Stimulated activated CD4-positive, alpha-beta T cell treated with anti-CD3 and anti-CD28 coated beads, Interleukin-2, amount 100 ng/mL, for 24 hours (primary cell): Measurements from ENCODE around the gene DOC2A.

Experiments used
- DNase-seq, 2 donors: peaks; one replicate each; pipeline ENCODE4 v3.0.0-alpha.2; 2020

Gene DOC2A

GRCh38 chr16:29987371-29988085, 23.3 kb downstream of the DOC2A start:
- DNase-seq = no peak

GRCh38 chr16:29986931-29987330, 23.9 kb downstream of the DOC2A start:
- no peak for DNase-seq

GRCh38 chr16:29986231-29986630, 24.6 kb downstream of the DOC2A start:
- no peak for DNase-seq

- DNase-seq = no peak
Measured at GRCh38 chr16:29985271-29985811, 25.5 kb downstream of the DOC2A start.

- DNase-seq = no peak
Measured at GRCh38 chr16:29984764-29985147, 26.1 kb downstream of the DOC2A start.

GRCh38 chr16:29984137-29984763, 26.6 kb downstream of the DOC2A start:
- DNase-seq = no peak

- no peak for DNase-seq
Measured at GRCh38 chr16:29983420-29984136, 27.2 kb downstream of the DOC2A start.

- no peak for DNase-seq
Measured at GRCh38 chr16:29982560-29983419, 28.0 kb downstream of the DOC2A start.

GRCh38 chr16:29978564-29979270, 32.1 kb downstream of the DOC2A start:
- DNase-seq = no peak

GRCh38 chr16:29978081-29978480, 32.7 kb downstream of the DOC2A start:
- no peak for DNase-seq

GRCh38 chr16:29977063-29977825, 33.6 kb downstream of the DOC2A start:
- no peak for DNase-seq

GRCh38 chr16:29975811-29976511, 34.9 kb downstream of the DOC2A start:
- DNase-seq = no peak

GRCh38 chr16:29975134-29975538, 35.7 kb downstream of the DOC2A start:
- no peak for DNase-seq

- DNase-seq = peak in 1 of 2 donors; percentile 20
Measured at GRCh38 chr16:29974291-29975133, 36.3 kb downstream of the DOC2A start.

- peak; percentile 95 to 98 for DNase-seq
Measured at GRCh38 chr16:29973384-29974246, 37.2 kb downstream of the DOC2A start, which contains the start of gene TAOK2. TAOK2 (plus strand) TSS chr16:29973868; CDS start chr16:29977773, 3,905 bp downstream.

GRCh38 chr16:29972992-29973383, 37.8 kb downstream of the DOC2A start:
- no peak for DNase-seq

GRCh38 chr16:29972500-29972899, 38.3 kb downstream of the DOC2A start:
- no peak for DNase-seq

GRCh38 chr16:29971304-29971703, 39.5 kb downstream of the DOC2A start:
- no peak for DNase-seq

- DNase-seq = no peak
Measured at GRCh38 chr16:29968205-29968604, 42.6 kb downstream of the DOC2A start.
